Astrocyte of the hippocampus (primary cell): ENCODE results near the gene AMHR2.
"Not testable (repeated sequence)": the region's sequence is repeated elsewhere in the genome, so short reads cannot be mapped to it uniquely, and the experiment has no call there.

ENCODE experiments used
- DNase-seq: peaks from one replicate; pipeline ENCODE4 v3.0.0; 2011; ENCODE audit warnings: low read depth, low spot score

Gene AMHR2

DNA sequence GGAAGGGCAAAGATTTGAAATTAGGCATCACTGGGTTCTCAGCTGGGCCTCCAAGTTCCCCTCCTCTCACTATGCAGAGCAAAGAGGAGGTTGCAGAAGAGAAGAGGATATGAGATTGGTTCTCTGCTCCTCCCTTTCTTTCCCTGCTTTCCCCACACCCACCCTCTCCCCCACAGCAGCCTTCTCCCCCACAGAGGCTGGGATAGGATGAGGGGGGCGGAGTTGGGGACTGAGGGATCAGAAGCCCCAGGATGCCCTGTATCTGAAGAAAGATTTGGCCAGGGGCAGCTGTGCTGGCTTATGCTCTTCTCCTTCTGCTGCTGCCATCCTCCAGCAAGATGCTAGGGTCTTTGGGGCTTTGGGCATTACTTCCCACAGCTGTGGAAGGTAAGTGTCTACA is at the start of gene AMHR2:
AMHR2 (plus strand) TSS at position 259 of the 400 bp plus-strand sequence; CDS start at position 339, 80 bp downstream.
- DNase-seq, result no peak

DNA sequence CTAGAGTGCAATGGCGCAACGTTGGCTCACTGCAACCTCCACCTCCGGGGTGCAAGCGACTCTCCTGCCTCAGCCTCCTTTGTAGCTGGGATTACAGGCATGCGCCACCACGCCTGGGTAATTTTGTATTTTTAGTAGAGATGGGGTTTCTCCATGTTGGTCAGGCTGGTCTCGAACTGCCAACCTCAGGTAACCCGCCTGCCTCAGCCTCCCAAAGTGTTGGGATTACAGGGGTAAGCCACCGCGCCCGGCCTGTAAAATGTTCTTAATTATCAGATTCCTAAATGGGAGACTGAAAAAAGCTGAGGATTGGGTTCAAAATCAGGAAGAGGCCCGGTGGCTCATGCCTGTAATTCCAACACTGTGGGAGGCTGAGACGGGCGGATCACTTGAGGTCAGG is 49.4 kb upstream of the AMHR2 start:
- DNase-seq, result not testable (repeated sequence)

DNA sequence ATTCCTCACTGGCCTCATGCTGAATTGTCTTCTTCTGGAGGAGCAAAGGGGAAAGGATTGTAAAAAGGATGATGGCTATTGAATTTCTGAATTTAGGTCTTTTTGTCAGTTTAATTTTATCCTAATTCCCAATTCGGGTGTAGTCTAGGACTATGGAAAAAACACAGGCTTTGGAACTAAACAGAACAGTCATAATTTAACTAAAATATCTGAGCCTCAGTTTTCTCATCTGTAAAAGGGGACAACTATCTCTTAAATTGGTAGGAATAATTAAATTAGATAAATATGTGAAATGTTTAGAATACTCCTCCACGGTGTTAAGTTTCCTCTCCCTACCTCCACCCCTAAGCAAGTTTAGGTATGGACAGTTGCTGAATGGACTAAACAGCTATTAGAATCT is 46.9 kb upstream of the AMHR2 start:
- DNase-seq, result no peak

DNA sequence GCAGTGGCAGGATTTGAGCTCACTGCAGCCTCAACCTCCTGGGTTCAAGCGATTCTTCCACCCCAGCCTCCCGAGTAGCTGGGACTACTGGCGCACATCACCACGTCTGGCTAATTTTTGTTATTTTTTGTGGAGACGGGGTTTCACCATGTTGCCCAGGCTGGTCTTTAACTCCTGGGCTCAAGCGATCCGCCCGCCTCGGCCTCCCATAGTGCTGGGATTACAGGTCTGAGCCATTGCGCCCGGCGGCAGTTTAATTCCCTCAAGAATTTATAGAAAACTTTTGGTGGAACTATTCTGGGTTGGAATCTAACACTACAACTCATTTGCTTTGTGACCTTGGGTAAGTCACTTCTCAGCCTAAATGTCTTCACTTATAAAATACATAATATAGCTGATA is 45.4 kb upstream of the AMHR2 start:
- DNase-seq, result no peak

DNA sequence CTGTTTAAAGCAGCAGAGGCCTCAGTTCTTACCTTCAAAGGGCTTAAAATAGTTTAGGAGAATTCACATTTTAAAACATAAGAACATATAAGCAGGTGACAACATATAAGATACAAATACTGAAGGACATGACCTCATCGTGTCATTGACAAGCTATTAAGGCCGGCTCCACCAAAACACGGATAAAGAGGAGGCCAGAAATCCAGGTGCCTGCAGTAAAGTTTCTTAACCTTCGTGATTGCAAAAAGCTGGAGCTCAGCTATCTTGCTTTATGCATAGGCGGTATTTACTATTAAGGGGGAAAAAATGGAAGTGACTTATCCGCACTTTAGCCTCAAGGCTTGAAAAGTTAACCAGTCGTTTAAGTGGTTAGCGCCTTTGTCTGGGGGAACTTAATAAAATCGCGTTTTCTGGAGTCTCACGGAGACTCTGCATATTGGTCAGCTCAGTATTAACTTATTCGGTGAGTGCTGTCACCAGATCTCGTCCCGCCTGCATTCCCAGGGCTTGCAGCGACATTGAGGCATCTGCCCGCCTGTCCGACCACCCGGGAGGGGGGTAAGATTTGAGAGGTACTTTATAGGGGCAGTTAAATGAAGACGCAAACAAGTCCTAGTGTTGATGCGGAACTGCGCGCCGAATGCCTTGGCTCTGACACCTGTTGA is 44.8 kb upstream of the AMHR2 start:
- peak; percentile 24 for DNase-seq

DNA sequence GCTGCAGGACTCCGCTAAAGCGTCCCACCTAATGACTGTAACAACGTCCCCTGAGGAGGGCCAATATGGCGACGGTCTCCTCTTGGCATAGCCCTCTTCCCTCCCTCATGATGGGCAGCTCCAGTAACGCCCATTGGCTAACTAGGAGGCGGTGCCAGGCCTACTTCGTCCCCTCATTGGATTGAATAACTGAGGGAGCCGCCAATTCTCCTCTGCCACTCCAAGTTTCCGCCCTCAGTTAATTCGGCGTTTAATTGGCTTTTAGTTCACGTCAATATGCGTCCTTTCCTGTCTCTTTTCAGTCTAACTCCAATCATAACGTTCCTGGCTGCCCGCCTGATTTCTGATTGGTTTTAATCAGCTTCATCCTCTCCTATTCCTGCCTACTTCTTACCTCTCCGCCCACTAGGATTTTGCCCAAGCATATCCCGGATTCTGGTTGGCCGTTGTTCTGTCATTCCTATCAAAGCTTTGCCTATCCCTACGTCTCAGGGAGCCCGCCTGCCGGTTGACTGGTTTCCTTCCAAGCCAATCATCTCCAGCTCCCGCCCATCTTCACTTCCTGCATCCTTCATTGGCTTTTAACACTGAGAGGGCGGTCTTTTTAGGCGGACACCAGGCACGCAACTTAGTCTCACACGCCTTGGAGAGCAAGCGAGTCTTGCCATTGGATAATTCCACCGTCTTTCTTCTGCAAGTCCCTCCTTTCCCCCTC is 44.1 kb upstream of the AMHR2 start:
- DNase-seq, result peak; percentile 100

DNA sequence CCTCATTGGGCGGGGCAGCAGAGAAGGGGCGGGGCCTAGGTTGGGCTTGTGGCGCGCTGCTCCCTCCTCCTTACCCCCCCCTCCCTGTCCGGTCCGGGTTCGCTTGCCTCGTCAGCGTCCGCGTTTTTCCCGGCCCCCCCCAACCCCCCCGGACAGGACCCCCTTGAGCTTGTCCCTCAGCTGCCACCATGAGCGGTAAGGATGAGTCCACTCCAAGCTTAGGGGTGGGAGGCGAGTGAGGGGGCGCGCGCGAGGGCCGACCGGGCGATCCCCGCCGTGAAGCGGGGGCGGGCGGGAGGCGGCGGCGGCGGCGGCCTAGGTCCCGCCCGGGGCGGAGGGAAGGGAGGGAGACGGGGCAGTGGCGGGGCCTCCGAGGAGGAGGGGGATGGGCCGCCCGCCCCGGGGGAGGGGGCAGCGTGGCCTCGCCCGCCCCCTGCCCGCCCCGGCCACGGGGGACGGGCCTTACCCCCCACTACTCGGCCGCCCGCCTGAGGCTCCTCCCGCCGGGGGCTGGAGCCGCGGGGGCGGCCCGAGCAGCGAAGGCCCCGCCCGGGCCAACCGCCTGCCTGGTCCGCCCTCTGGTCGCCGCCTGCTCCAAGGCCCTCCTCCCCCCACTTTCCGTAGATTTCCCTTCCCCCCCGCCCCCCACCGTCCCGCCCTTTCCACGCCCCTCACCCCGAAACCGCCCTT is 43.4 kb upstream of the AMHR2 start, which contains the start of gene SP1:
SP1 (plus strand) TSS at position 73 of the 690 bp plus-strand sequence; CDS start at position 189, 116 bp downstream.
- peak; percentile 98 for DNase-seq

DNA sequence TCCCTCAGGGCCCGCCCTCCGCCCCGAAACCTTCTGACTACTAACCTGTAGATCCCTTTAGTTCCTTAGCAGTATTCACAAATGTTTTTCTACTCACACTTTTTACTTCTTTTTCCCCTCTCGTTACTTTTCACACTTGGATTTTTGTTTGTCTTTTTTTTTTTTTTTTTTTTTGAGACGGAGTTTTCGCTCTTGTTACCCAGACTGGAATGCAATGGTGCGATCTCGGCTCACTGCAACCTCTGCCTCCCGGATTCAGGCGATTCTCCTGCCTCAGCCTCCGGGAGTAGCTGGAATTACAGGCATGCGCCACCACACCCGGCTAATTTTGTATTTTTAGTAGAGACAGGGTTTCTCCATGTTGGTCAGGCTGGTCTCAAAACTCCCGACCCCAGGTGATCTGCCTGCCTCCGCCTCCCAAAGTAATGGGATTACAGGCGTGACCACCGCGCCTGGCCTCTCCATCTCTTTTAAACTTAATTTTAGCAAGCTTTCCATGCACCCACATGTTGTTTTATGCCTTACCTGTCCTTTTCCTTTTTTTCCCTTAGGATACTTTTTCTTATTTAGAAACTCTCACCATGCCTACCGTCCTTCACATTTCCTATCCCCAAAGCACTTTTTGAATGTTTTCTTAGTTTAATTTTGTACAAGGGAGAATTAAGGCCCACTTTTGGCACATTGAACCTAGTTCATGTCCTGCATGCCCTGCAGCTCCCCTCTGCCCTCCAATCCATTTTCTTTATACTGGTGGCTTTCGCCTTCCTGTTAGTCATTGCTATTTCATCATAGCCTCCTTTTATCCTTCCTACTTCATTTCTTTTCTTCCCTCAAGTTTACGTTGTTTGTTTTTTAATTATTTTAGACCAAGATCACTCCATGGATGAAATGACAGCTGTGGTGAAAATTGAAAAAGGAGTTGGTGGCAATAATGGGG is 42.6 kb upstream of the AMHR2 start:
- DNase-seq, result peak; percentile 33

DNA sequence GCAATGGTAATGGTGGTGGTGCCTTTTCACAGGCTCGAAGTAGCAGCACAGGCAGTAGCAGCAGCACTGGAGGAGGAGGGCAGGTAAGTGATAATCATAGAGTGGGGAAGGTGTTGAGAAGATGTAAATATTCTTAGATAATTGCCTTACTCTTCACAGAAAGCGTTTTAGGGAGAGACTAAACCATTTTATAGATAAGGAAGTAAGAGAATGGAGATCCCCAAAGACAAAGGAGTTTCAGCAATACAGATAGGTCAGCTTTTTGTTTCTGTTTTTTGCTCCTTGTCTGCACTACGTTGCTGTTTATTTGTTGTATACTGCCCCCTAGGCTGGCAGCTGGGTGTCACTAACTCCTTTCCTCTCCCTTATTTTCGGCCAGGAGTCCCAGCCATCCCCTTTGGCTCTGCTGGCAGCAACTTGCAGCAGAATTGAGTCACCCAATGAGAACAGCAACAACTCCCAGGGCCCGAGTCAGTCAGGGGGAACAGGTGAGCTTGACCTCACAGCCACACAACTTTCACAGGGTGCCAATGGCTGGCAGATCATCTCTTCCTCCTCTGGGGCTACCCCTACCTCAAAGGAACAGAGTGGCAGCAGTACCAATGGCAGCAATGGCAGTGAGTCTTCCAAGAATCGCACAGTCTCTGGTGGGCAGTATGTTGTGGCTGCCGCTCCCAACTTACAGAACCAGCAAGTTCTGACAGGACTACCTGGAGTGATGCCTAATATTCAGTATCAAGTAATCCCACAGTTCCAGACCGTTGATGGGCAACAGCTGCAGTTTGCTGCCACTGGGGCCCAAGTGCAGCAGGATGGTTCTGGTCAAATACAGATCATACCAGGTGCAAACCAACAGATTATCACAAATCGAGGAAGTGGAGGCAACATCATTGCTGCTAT is 41.7 kb upstream of the AMHR2 start:
- DNase-seq, result peak; percentile 71

DNA sequence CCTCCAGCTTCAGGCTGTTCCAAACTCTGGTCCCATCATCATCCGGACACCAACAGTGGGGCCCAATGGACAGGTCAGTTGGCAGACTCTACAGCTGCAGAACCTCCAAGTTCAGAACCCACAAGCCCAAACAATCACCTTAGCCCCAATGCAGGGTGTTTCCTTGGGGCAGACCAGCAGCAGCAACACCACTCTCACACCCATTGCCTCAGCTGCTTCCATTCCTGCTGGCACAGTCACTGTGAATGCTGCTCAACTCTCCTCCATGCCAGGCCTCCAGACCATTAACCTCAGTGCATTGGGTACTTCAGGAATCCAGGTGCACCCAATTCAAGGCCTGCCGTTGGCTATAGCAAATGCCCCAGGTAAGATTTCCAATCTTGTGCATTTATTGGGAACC is 40.4 kb upstream of the AMHR2 start:
- DNase-seq, result no peak

DNA sequence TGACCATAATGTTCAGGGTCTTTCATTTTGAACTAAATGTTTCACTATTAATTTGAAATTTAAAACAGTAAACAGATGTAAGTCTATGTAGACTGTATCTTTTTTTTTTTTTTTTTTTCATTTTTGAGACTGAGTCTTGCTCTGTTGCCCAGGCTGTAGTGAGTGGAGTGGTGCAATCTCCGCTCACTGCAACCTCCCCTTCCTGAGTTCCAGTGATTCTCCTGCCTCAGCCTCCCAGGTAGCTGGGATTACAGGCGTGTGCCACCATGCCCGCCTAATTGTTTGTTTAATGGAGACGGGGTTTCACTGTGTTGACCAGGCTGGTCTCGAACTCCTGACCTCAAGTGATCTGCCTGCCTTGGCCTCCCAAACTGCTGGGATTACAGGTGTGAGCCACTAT is 37.3 kb upstream of the AMHR2 start:
- DNase-seq, result not testable (repeated sequence)

DNA sequence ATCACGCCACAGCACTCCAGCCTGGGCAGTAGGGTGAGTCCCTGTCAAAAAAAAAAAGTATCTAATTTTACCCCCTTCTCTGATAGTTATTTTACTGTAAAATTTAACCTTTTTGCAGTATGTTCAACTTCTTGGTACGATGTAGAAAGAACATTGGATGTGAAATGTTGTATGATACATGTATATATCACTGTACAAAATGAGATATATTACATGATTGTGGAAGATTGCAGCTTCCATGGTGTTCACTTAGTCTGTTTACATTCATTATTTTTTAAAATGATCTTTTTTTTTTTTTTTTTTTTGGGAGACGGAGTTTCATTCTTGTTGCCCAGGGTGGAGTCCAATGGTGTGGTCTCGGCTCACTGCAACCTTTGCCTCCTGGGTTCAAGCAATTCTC is 34.7 kb upstream of the AMHR2 start:
- no peak for DNase-seq

DNA sequence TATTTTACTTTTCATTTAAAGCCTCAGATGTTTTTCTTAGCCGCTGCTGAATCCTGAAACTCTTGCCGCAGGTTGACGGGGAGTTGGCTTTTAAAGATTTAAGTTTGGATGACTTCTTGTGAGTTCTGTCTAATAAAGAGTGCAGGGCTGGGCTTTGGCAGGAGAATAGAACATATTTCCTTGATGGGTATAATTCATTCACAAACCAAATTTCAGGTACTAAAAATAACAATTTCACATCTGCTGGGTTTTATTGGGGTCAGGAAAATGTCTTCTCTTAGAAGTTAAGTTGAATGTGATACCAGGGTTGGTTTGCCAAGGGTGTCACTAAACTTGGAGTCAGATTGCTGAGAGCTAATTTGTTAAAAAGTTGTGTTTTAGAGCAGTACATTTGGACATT is 34.0 kb upstream of the AMHR2 start:
- DNase-seq, result no peak

DNA sequence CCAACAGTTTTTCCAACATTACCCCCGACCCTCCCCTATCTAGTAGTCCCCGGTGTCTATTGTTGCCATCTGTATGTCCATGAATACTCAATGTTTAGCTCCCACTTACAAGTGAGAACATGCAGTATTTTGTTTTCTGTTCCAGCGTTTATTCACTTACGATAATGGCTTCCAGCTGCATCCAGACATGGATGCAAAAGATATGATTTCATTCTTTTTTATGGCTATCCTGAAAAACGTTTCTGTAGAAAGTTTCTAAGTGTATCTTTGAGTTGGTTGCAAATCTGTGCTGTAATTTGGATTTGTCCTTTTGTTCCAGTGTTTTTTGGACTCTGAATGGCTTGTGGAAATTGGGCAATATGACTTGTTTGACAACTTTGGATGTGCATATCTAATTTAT is 31.9 kb upstream of the AMHR2 start:
- no peak for DNase-seq

DNA sequence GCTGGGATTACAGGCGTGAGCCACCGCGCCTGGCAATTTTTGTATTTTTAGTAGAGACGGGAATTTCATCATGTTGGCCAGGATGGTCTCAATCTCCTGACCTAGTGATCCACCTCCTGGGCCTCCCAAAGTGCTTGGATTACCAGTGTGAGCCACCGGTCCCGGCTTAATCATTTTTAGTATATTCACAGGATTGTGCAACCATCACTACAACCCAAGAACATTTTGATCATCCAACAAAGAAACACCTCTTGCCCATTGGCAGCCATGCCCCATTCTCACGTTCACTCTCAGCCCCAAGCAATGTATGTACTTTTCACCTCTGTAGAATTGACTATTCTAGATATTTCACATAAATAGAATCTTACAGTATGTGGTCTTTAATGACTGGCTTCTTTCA is 23.8 kb upstream of the AMHR2 start:
- no peak for DNase-seq

DNA sequence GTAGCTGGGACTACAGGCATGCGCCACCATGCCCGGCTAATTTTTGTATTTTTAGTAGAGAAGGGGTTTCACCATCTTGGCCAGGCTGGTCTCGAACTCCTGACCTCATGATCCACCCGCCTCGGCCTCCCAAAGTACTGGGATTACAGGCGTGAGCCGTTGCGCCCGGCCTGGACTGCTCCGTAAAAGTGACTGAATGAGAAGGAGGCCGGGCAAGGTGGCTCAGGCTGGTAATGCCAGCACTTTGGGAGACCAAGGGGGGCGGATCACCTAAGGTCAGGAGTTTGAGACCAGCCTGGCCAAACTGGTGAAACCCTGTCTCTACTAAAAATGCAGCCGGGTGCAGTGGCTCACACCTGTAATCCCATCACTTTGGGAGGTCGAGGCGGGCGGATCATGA is 21.3 kb upstream of the AMHR2 start:
- DNase-seq, result not testable (repeated sequence)

DNA sequence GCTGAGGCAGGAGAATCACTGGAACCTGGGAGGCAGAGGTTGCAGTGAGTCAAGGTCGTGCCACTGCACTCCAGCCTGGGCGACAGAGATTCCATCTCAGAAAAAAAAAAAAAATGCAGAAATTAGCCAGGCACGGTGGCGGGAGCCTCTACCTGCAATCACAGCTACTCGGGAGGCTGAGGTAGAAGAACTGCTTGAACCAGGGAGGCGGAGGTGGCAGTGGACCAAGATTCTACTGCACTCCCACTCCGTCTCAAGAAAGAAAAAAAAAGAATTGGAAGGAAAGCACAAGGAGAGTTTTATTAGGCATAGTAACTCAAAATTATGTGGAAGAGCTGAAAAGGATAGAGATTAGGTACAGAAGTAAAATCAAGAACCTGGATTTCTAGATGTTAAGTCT is 20.8 kb upstream of the AMHR2 start:
- DNase-seq, result no peak

DNA sequence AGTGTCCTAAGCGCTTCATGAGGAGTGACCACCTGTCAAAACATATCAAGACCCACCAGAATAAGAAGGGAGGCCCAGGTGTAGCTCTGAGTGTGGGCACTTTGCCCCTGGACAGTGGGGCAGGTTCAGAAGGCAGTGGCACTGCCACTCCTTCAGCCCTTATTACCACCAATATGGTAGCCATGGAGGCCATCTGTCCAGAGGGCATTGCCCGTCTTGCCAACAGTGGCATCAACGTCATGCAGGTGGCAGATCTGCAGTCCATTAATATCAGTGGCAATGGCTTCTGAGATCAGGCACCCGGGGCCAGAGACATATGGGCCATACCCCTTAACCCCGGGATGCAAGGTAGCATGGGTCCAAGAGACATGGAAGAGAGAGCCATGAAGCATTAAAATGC is 12.7 kb upstream of the AMHR2 start:
- no peak for DNase-seq

DNA sequence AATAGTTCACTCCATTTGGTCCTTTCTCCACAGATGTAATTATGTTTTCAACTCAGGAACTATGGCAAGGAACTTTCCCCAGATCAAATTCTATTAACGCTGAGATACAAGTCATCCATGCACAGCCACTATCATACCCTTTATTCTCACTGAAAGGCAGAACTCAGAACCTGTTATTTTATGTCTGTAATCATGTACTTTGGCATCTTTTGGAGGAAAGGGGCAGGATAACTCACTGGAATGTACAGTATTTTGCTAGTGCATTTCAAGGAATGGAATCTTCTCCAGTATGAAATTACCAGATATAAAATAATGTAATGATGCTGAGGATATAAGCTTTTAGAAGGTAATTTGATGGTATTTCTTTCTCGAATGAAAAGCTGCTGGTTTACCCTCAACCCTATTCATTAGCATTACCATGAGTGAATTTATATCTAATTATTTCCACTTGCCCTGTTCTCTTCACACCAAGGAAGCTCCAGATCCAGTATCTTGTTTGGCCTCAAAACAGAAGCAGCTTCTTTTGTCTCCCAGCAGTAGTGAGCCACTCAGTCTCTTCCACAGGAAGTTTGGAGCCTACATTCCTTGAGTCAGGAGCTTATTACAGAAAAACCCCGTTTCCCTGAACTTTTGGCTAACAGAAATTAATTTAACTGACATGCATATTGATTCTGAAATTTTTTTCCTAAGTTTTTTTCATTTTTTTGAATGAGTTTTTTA is 10.0 kb upstream of the AMHR2 start:
- DNase-seq, result no peak
